Fibroblast of skin of abdomen (primary cell): ENCODE results near the gene CNGB1.
"Not testable (repeated sequence)": the region's sequence is repeated elsewhere in the genome, so short reads cannot be mapped to it uniquely, and the experiment has no call there.

Experiments
- DNase-seq: peaks from one replicate; pipeline ENCODE4 v3.0.0-alpha.2; 2013

Gene CNGB1

DNA sequence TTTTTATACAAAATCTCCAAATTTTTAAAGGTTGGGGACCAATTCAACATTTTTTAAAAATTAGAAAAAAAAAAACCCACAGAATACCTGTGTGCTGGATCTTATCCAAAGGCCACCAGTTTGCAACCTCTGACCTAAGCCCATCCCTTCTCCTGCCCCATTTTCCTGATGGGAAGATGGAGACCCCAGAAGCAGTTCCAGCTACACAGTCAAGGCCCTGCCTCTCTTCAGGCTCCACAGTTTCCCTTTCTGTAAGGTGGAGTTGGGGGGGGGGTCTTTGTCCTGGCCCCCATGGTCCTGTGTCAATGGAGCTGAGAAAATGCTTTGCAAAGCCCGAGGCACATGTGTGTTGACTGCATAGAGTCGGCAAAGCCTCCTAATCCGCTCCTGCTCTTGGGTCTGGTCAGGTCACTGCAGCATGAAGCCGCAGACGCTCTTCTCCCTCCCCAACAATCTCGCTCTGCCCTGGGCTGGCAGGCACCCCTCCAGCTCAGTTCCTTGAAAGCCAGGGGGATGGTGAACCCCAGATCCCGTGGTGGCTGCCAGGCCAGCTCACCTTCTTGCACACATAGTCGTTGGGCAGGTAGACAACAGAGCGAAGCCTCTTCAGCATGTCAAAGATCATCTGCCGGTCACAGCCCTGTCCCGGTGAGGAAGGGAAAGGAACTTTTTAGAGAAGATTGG, 70.0 kb downstream of the CNGB1 start:
- DNase-seq: no peak

DNA sequence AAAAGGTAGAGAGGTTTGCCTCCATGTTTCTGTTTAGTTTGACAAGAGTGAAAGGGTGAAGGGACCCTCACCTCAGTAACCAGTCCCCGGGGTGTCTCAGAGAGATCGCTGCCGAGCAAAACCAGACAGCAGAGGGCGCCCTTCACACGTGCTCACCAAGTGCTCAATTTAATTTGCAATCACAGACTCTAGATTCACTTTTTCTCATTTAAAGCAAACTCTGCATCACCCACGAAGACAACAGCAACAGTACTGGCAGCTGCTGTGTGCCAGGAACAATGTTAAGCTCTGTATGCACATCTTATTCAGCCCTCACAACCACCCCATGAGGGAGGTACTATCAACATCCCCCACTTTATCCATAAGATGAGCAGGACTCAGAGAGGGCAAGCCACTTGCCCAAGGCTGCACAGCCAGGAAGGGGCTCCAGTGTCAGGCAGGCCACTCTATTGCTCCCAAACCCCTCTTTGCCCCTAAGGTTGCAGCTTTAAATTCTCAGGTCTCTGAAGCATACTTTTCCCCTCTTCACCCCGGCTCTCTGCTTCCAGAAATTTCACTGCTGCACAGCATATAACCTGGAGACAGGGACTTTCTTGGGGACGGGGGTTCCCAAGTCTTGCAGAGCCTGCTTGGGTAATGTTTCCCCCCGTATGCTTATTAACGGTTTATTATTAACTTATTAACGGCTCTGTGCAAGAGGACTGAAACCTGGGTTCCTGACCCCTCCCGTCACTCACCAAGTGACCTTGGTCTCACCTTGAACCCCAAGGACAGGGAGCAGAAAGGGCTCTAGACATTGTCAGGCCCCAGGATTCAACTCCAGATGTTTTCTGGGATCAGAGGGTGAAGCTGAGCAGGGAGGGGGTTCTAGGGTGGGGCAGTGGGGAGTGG, 70.9 kb downstream of the CNGB1 start:
- peak; percentile 54 for DNase-seq

DNA sequence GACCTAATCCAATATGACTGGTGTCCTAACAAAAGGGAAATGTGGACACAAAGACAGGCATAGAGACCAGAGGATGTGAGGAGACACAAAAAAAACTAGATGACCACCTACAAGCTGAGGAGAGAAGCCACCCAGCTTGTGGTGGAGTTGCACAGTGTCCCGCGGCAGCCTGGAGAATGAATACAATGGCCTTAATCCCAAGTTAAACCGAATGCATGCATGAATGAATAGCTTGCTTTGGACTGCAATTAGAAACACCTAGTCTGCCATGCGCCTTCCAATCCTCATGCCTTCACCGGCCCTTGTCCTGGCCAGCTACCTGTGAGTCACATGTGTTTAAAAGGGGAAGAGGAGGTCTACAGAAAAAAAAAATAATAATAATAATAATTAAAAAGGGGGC, 72.0 kb downstream of the CNGB1 start:
- no peak for DNase-seq

DNA sequence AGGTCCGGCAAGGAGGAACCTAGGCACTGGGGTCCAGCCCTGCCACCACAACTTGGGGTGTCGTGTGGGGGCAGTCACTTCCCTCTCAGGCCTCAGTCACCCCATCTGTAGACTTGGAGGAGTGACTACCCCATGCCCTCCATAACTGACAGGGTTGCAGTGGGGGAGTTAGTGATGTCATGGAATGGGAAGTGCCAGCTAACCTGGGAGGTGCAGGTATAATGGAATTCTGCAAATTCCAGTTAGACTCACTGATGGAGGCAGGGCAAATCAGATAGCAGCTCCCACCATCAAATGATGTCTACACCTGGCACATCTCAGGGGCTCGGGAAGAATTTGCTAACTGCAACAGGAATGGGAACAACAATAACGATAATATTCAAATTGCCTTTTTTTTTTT, 72.9 kb downstream of the CNGB1 start:
- no peak for DNase-seq

DNA sequence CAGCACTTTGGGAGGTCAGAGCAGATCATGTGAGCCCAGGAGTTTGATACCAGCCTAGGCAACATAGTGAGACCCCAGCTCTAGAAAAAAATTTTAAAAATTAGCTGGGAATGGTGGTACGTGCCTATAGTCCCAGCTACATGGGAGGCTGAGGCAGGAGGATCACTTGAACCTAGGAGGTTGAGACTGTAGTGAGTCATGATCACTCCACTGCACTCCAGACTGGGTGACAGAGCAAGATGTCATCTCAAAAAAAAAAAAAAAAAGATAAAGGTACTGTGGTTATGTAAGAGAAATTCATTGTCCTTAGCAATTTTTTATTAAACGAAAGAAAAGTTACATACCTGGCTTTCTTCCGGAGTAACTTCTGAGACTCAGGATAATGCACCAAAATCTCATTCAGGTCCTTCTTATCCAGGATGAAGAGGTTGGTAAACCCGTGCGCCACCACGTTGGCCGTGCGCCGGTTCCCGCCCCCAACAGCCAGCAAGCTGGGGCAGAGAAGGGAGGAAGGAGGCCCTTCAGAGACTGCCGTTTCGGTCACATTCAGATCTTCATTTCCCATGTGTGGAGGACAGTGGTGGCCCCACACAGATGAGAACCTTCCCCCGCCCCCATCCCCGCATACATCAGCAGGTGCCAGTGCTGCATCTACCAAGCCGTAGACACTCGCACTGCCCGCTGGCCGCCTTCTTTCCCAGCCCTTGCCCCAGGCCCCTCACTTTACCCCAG, 73.7 kb downstream of the CNGB1 start:
- DNase-seq: no peak

DNA sequence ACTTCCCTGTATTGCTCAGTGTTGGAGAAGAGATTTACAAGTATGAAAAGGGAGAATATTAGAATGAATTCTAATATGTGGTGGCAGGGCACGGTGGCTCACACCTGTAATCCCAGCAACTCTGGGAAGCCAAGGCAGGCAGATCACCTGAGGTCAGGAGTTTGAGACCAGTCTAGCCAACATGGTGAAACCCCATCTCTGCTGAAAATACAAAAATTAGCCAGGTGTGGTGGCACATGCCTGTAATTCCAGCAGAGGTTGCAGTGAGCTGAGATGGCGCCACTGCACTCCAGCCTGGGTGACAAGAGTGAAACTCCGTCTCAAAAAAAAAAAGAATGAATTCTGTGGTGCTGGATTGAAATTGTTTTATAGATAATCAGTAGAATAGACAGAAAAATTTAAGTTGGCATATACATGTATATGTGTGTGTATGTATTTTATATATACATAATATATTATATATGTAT, 75.8 kb downstream of the CNGB1 start:
- DNase-seq: not testable (repeated sequence)

DNA sequence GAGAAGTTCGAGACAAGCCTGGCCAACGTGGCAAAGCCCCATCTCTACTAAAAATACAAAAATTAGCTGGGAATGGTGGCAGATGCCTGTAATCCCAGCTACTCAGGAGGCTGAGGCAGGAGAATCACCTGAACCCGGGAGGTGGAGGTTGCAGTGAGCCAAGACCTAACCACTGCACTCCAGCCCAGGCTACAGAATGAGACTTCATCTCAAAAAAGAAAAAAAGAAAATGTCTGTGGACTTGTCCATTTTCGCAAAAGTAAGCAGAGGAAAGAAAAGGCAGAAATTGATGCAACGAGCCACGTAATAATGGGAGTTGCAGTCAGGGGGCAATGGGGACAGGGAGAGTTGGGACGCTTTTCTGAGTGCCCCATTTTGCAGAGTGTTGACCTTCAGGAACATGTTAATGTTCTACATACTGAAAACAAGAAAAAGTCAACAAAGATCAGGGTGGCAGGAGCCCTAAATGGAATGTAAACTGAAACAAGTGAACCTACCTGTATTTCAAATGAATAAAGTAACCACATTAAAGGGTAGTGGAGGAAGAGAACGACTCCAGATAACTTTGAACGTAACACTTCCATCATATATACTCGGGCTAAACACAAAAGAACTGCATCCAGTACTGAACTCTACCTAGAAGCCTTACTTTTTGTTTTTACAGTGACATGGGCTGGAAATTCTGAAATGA, 76.4 kb downstream of the CNGB1 start:
- DNase-seq: no peak

DNA sequence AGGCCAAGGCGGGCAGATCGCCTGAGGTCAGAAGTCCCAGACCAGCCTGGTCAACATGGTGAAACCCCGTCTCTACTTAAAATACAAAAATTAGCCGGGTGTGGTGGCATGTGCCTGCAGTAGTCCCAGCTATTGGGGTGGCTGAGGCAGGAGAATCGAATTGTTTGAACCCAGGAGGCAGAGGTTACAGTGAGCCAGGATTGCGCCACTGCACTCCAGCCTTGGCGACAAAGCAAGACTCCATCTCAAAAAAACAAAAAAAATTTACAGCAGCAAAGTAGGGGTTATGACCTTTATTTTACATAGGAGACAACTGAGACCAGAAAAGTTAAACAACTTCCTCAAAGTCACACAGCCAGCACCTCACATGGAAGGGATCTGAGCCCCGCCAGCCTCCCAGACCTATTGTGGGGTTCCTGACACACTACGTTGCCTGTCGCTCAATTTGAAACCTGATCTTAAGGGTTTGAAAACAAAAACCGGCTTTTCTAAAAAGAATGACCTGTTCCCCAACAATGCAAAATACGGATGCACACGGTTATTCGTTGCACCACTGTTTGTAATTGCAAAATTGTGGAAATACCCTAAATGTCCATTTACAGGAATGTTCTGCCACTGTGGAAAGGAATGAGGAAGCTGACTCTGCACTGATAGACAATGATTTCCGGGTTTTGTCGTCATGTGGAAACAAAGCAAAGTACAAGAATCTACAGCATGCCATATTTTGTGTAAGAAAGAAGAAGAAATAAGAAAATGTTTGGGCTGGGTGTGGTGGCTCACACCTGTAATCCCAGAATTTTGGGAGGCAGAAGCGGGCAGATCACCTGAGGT, 77.2 kb downstream of the CNGB1 start:
- peak; percentile 64 for DNase-seq

DNA sequence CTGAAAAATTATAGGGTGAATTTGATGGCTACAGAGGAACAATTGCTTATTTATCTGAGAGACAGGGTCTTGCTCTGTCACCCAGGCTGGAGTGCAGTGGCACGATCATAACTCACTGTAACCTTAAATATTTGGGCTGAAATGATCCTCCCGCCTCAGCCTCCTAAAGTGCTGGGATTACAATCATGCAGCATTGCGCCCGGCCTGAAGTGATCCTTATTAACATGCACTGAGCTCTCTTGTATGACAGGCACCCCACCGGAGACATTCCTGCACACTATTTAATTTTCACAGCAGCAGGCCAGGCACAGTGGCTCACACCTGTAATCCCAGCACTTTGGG, 77.7 kb downstream of the CNGB1 start:
- no peak for DNase-seq

DNA sequence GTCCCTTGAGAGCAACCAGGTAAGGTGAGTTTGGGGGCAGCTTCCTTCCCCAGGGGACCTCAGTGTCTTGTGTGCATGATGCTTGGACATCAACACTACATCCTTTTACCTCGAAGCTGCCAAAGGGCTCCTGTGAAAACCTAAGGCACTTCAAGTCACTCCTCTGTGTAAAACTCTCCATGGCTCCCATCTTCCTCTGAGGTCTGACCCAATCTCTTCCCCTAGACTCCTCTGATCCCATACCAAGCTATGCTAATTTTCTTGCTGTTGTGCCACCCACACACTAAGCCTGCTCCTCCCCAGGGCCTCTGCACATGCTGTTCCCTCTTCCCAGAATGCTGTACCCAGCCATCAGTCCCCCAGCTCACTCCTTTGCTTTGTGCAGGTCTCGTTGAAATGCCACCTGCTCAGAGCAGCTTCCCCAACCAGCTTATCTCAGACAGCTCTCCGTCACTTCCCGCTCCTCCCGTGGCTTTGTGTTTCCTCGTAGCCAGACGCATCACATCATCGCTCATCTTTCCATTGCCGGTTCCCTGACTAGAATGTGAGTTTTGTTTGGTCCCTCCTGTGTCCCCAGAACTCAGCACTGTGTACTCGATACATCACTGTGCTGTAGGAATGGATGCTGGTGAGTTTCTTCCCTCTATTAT, 78.4 kb downstream of the CNGB1 start:
- DNase-seq: no peak

DNA sequence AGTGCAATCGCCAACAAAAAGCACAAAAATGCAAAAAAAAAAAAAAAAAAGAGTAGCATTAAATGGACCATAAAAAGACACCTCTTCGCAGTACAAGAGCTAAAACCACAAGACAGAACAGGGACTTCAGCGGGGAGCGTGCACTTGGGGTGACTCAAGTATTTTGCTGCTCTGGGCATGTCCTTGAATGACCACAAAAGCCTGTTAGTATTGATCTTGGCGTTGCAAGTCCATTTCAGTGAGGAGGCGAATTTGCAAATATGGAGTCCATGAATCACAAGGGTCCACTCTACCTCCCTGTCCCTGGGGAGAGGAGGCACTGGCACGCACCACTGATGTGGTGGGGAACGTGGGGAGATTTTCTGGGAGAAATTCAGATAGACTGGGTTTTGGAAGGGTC, 78.9 kb downstream of the CNGB1 start:
- peak; percentile 71 for DNase-seq

DNA sequence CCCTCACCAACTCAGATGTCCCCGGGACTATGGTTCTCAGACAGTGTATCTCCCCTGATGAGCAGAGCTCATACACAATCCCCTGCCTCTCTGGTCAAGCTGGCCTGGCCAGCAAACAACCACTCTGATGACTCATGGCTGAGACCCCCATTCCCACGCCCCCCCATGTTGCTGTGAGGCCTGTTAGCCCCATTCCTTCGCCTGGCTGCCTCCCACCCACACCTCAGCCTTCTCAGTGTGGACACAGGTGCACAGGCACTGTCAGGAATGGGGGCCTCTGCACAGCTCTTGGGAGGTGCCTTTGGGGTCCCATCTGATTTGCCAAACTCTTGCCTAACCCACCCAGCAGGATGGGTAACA, 80.2 kb downstream of the CNGB1 start:
- DNase-seq: no peak

DNA sequence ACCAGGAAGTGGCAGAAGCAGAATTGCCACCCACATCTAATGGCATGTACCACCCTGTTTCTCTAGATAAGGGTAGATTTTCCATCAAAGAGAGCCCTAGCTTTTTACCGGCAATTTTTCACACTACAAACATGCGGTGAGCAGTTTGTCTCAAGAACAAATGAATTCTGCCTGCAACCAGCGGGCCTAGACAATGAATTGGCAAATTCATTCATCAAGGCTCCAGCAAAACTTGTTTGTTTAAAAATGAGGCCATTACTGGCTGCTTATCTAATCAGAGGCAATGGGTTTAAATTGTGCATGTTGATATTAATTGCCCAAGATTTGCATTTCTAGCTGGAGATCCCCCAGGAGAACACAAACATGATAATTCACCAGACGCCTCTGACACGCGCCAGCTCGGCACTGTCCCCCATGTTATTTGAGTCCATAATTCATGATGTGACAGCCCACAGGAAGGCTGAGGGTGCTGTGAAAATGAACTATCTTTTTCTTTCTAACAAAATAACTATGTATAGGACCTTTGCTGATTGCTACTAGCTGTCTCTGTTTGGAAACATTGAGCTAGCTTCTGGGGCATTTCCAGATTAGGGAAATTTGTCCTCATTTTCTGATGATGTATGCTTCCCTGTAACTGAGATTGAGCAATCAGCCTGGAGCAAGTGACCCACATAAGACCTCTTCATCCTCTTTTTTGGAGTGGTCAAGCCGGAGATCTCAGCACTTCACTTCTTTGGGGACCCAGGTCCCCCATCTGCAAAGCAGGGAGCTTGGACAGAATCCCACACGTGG, 80.8 kb downstream of the CNGB1 start:
- DNase-seq: no peak

DNA sequence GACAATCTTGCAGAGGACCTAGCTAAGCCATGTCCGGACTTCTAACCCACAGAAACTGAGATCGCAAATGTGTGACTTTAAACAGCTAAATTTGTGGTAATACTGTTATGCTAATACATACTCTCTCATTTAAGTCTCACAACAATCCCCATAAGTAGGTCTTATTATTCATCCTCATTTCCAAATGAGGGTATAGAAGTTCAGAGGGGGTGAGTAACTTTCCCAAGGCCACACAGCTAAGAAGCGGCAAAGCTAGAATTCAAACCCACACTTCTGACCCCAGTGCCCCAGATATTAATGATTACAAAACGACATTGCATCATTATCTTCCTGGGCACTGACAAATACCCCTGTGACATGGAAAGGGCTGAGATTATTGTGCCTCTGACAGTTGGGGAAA, 81.4 kb downstream of the CNGB1 start:
- no peak for DNase-seq

DNA sequence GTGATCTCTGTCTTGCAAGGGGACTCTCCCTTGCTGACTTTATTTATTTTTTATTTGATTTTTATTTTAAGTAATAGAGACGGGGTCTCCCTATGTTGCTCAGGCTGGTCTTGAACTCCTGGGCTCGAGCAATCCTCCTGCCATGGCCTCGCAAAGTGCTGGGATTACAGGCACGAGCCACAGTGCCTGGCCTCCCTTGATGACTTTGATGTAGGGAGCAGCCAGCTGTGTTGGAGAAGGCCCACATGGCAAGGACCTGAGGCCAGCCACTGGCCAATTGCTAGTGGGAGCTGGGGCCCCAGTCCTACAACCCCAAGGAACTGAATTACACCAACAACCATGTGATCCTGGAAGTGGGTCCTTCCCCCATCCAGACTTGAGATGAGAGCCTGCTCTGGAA, 81.8 kb downstream of the CNGB1 start:
- no peak for DNase-seq

DNA sequence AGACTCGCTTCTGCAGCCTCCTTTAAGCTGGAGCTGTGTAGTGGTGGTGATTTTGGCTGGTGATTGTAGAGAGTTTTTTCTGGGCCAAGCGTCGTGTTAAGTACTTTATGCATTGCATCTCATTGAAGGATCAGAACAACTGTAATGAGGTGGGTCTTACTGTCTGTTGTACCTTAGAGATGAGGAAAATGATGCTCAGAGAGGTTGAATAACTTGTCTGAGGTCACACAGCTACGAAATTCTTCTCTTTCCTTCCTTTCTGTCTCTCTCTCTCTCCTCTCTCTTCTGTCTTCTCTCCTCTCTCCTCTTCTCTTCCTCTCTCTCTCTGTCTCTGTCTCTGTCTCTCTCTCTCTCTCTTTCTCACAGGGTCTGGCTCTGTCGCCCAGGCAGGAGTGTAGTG, 82.8 kb downstream of the CNGB1 start:
- no peak for DNase-seq

DNA sequence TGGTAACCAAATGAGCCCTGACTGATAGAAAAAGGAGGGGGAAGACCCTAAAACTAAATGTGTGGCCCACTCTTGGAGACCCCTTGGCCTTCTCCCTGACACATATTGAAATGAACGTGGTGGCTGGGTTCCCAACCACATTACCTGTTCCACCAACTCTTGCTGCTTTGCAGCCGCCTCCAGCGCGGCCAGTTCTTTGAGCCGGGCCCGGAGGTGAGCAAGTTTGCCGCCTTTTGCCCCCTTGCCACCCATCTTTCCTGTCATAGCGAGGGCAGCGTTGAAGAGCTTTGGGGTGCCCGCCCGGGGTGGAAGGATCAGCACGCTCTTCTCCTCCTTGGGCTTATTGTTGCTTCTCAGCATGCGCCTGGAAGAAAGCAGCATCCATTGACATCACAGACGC, 83.2 kb downstream of the CNGB1 start:
- no peak for DNase-seq

DNA sequence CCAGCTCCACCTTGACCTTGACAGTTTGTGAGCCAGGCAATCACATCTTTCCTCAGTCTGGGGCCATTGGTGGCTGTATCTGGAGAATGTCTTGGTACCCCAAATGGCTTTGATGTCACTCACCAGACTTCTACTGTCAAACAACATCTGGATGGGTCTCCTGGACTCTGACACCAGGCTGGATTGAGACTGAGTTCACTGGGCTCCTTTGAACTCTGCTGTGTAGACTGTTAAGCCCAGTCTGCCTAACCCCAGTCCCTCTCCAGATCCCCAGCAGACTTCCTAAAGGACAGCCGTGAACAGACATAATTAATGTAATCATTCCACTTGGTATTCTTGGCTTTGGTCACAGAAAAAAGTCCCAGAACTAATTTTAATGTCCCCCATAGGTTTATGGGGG, 84.5 kb downstream of the CNGB1 start:
- no peak for DNase-seq

DNA sequence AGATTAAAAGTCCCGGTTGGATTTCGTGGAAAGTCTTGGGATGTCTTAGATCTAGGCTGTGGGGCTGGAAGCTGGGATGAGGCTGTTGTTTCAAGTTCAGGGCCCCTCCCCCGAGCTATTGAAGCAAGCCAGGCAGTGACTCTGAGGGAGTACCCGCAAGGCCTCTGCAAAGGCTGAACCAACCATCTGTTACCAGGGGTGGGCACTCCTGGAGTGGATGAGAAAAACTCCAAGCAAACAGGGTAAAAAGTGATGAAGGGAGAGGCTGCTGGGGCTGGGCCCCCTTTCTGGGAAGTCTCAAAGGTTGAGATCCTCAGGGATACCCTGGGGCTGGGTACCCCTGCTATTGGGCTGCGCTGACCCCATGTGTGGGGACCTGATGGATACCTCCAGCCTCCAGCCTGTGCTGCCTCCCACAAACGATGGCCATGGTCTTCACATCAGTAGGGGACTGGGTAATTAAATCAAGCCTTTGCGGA, 86.2 kb downstream of the CNGB1 start:
- no peak for DNase-seq

DNA sequence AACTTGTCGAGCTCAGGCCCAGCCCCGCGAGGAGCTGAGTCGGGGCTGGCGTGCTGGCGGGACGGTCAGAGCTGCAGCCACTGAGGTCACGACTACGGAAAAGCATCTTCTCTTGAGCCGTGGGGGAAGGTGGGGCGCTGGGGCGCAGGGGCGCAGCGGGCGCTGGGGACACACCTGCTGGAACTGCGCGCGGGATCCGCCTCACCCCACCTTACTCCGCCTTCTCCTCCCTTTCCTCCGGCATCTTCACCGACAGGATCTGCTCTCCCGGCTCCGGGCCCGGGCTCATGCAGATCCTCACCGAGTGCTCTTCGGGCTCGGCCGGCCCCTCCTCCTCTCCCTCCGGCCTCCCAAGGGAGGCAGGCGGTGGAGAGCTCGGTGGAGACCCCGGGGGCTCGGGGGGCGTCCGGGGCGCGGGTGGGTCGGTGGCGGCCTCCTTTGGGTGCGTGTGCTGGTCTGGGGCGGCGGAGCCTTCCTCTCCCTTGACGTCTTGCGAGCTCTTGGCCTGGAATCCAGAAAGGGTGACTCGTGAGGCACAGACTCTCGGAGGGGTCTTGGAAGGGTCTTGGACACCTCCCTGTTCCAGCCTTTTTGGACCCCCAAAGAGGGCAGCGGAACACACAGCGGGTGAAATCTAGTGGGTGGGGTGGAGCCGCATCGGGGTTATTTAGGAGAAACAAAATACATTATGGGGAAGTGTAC, 86.8 kb downstream of the CNGB1 start:
- no peak for DNase-seq
